ENCODE data around the gene NDUFV1.
"Not testable (repeated sequence)": the region's sequence is repeated elsewhere in the genome, so short reads cannot be mapped to it uniquely, and the experiment has no call there.

NDUFV1 gene

DNA sequence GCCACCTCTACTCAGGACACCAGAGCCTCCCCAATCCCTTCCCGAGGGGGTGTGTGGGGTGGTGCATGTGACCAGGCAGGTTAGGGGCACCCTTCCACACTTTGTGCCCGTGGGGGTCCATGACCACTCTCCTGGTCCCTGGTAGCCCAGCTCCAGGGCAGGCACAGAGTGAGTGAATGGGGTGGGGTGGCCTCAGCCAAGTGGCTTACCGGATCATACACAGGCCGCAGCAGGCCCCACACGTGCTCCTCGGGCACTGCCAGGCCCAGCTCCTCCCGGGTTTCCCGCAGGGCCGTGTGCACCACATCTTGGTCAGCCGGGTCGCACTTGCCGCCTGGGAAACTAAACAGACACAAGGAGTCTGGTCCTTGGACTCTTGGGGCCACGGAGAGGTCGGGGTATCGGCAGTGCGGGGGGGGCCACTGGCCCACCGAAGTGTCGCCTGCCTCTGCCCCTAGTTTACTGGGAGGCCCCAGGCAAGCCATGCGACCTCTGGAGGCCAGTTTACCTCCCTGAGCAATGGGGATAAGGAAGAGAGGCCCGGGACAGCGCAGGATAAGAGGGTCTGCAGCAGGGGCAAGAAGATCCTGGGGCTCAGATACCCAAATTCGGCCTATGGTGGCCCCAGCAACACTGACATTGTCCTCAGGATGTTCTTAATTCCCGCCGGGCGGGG, 22.1 kb downstream of the NDUFV1 start:
- no peak for DNase-seq

DNA sequence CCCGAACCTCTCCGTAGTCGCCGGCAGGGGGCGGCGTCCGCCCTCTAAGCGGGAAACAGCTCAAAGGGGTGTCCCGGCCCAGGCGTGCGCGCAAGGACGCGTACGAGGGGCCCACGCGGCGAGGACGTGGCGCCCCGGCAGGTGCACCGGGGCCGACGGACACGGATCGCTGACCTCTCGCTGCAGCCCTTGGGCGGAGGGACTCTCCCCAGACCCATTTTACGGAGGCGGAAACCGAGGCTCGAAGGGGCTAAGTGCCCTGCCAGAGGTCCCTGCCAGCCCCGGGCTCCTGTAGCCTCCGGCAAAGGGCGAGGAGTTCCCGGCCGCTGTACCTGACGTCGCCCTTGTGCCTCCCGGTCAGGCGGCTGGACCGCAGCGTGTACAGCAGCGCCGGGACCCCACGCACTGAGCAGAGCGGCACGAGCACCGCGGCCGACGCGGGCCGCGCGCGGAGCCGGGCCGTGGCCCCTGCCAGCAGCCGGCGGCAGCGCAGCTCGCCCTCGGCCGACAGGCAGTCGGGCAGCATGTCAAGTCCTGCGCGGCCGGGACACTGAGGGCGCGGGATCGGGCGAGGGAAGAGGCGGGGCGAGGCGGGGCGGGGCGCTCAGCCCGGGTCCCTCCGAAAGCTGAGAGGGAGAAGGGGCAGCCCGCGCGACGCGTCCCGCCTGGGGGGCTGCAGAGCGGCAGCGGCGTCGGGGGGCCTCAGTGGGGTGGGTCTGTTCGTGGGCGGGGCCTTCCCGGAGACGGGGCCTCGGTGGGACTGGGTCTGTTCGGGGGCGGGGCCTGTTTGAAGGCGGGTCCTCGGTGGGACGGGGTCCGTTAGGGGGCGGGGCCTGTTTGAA, 22.9 kb downstream of the NDUFV1 start, which contains the start of gene NUDT8:
Gene NUDT8, minus strand, starts transcription at position 552 of the 842 bp plus-strand sequence. Its CDS starts 26 bp downstream, at position 526.
- peak; percentile 92 for DNase-seq

DNA sequence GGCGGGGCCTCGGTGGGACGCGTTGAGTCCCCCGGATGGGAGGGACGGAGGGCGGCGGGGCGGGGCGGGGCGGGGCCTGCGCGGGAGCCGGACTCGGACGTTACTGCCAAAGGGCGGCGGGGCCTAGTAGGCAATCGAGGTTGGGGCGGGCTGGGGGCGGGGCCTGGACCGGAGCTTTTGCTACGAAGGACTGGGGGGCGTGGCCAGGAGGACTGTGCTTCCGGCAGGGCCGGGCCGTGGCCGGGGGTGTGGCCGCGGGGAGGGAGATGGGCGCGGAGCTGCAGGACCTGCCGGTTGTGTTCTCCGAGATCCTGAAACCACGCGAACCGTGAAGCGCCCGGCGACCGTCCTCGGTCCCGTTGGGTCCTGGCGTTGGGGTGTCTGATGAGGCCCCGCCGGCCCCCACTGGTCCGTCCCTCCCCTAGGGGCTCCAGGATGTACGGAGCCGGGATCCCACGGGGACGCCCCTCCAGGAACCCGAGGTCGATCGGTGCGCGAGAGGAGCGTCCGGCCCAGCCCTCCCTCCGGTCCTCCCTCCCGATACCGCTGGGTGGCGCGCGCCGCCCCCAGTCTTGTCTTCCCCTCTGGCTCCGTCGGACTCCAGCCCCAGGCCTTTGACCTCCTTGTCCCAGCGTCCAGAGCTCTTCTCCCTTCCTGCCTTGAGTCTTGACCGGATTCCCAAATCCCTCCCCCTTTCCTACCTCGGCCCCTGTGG, 23.6 kb downstream of the NDUFV1 start:
- DNase-seq, result peak; percentile 89

DNA sequence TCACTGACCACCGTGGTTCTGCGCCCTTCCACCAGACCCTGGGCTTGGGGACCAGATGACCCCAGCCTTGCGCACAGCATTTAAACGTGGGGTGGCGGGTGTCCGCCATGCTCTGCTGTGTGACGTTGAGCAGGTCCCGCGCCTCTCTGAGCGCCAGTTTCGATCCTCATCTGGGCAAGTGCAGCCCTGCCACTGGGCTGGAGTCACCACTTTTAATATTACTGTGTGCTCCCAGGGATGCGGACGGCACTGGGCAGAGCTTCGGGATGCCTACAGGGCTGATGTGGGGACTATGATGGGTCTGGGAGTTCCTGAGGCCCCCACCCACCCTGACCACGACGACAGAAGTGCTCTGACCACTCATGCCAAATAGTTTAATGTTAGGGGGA, 24.2 kb downstream of the NDUFV1 start:
- no peak for DNase-seq

DNA sequence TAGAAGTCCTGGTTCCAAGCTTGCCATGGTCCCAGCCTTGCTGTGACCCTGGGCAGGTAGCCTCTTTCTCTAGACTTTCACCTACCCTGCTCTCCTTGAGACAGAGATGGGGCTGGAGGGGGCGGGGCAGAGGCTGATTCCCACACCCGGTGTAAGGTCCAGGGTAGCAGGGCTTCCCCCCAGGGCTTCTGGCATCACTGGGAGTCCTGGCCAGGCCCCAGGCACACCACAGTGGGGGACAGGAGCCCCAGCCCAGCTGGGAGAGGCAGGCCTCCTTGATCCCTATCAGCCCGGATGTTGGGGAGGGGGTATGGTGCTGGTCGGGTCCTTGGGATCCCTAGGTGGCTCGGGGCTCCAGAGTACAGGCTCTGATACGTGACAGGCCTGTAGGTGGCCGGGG, 24.7 kb downstream of the NDUFV1 start:
- DNase-seq, result no peak

DNA sequence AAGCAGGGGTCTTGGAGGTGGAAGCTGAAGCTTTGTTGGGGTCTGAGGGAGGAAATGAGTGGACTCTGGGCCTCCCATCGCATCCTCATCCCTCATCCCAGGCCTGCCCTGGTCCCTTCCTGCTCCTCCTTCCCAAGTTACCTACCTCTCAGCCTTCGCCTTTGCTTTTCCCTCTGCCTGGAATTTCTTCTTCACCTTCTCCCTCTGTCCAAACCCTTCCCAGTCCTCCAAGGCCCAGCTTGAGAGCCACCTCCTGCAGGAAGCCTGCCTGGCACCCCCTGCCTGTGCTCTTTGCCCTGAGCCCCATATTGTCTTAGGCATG, 25.1 kb downstream of the NDUFV1 start:
- DNase-seq, result no peak

DNA sequence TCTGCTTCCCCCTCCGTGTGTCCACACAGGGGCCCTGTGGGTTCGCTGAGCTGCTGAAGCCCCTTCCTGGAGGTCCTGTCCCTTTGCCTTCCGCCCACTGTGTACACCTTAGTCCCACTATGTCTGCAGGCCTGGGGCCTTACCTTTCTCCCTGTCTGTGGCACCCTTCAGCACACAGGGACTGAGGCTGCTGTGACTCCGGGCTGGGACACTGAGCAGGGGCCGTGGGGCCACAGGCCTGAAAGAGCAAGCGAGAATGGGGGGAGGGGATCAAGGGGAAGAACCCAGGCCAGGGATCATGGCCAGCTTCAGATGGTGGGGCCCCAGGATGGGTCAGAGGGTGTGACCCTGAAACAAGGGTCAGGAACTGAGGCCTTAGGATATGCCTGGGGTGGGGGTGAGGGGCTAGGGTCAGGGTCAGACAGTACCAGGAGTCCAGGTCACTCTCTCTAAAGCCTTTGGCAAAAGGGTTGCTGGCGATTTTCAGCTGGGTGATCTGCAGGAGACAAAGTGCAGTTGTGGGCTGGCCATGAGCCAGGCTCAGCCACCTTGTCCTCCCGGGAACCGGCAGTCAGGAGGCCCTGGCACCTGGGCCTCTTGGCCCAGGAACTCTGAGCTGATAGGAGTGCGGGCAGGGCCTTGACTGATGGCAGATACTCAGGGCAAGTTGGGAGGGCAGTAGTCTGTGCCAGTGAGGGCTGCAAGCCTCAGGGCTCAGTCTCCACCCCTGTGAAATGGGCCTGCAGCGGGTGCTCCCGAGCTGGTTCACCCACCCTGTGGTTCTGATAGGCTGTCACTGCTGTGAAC, 25.6 kb downstream of the NDUFV1 start:
- no peak for DNase-seq

DNA sequence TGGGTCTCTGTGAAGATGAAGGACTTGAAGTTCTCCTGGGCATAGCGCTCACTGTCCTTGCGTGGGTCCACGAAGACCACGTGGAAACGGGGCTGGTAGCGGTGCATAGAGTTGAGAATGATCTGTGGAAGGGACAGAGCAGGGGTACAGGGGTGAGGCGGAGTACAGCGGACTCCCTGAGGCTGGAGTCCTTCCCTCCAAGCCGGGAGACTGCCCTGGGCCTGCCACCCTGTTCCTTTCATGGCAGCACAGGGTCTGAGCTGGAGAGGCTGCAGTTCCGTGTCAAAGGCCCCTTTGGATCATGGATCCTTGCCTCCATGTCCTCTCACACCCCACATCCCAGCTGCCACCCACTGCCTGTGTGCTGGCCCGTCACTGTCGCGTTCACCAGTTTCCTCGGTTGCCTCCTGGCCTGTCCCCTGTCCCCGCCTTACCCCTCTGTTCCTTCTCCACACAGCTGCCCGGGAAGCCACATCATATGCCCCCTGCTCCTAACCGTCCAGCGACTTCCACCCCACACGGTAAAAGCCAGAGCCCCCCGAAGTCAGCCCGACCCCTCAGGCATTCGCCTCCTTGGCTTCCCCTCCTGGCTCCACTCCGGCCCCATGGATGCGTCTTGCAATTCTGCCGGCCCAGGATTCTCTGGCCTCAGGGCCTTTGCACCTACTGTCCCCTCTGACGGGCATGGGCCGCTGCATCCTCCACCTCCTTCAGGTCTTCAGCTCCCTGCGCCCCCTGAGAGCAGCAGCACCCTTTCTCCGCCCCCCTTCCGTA, 26.4 kb downstream of the NDUFV1 start:
- DNase-seq, result no peak

DNA sequence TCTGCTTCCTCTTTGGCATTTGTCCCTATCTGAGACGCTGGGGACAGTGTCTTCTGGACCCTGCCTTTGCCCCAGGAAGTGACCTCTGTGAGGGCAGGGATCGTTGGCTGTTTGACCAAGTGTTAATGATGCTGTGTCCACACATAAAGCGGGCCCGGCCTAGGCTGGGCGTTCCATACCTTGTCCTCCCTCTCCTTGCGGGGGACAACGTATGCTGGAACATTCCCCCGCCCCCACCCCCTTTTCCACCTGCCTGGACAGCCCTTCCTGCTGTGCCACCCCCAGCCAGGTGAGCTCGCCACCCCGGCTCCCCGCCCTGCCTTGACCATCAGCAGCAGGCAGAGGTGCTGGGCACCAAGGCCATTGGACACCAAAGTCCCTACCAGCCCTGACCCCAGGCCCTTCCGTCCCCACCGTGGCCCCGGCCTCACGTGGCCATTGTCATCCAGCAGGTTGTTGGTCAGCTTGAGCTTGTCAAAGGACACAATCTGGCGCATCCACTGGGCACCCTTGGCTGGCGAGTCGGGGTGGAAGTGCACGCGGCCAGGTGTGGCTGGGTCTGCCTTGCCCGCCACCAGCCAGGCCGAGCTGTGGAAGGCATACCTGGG, 27.1 kb downstream of the NDUFV1 start:
- no peak for DNase-seq

DNA sequence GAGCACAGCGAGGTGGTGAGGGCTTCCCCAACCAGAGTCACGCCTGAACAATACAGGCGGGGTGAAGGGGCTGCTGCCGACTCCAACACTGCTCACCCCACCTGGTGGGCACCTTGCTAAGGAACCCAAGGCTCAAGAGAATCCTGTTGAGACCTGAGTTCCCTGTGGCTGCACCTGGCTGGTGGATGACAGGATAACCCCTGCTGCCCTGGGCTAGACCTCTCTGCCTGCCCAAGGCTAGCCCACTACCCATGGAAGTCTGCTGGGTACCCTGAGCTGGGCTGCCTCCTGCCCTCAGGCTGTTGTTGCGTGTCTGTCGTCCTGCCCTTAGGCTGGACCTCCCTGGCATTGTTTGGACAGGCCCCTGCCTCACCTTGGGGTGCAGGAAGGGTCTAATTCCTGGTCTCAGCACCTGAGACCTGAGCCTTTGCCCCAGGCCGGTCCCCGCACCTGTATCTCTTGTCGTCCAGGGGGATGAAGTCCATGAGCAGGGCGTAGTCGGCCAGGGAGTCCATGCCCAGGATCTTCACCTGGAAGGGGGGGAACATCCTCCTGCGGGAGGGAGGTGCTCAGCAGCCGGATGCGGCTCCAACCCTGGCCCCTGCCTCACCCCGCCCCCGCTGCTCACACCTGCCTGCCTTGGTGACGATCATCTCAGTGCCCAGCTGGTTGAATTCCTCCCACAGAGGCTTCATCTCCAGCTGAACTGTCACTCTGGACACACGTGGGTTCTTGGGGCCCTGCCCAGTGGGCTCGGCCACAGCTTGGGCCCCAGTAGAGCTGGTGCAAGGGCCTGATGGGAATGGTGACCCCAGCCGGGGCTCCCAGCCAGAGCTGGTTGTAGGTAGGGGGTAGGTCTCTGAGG, 27.9 kb downstream of the NDUFV1 start:
- no peak for DNase-seq

DNA sequence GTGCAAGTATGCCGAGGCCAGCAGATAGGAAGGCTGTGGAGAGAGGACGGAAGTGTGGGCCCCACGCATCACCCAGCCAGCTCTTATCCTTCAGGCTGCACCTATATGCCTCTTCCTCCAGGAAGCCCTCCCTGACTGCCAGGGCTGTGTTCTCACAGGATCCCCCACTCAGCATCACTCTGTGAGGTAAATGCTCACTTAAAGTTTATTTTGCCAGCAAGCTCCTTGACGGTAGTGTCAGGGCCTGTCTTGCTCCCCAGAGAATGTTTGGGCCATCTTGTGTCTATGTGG, 28.4 kb downstream of the NDUFV1 start:
- DNase-seq, result no peak

DNA sequence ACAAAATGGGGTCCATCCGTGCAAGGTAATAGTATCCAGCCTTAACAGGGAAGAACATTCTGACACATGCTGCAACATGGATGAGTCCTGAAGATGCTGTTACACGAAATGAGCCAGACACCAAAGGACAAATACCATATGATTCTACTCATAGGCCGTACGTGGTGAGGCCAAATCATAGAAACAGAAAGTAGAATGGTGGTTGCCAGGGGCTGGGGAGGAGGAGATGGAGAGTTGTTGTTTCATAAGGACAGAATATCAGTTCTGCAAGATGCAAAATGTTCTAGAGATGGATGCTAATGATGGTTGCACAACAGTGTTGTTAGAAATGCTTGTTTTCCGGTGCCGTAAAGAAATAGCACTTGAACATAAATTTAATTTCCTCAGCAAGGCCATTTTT, 30.2 kb downstream of the NDUFV1 start:
- DNase-seq, result no peak

DNA sequence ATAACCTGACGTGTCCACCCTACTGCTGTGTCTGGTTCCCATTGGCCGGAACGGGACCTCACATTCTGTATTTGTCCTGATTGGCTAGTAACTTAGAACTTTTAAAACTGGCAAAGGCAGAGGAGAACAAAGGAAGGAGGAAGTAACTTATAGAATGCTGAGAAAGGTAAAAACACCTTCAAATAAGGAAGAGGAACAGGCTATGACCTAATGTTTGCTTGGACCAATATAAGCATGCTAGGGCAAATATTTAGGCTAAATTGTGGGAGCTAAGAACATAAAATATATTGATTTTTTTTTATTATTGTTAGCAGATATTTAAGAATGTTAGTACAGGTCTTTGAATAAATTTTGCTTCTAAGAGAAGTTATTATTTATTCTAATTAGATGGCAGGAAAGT, 30.7 kb downstream of the NDUFV1 start:
- not testable (repeated sequence) for DNase-seq

DNA sequence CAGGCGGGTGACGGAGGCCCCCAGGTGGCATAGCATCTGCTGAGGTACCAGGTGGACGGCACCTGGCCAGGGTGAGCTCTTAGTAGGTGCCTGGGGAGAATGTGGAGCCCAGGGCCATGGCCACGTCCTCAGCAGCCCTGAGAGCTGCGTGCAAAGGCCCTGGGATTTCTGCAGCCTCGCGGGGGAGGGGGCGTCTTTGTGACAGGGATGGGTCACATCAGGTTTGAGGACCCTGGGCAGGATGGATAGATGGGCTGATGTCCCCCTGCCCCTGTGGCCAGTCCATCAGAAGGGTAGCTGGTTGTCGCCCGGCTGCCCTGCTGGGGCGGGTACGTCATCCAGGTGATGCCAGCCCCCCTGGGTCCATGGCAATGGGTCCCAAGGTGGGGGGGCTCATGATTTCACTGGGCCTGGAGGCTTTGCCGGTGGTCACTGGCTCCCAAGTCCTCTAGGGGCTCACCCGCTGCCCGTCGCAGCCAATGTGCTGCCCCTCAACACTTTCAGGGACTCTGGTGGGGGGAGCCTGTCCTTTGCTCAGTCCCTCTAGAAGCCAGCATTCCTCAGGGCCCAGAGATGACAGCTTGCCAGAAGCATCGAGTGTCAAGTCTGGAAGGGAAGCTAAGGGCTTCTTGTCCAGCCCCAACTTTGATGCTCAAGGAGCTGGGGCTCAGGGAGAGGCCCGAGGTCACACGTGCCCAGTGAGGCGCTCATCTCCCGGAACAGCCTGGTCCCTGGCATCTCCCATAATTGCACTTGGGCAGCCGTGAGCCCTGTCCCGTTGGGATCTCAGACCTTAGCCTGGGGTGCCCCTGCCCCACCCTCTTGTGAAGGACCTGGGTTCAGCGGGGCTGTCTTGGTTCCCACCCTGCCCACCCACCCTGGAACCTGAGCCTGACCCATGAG, 32.0 kb downstream of the NDUFV1 start:
- no peak for DNase-seq

DNA sequence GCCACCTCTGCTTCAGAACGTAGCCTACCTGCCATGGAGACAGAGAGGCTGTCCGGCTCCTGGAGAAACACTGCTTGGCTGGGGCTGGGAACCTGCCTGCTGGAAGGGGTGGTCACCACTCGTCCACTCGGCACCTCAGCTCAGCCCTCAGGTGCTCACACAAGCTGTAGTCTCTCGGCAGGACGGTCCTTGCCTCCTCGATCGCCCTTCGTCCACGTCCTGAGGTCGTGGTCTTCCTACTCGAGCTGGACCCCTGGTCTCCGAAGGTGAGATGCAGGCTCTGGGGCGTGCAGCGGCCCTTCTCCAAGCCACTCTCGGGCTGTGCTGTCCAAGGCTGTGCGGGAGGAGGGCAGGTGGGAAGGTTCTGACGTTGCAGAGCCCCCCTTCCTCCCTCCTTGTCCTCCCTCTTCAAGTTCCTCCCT, 32.7 kb downstream of the NDUFV1 start, which contains the start of gene TBX10:
Gene TBX10, minus strand, starts transcription at position 326 of the 422 bp plus-strand sequence. Its CDS starts 291 bp downstream, at position 35.
- DNase-seq, result no peak

DNA sequence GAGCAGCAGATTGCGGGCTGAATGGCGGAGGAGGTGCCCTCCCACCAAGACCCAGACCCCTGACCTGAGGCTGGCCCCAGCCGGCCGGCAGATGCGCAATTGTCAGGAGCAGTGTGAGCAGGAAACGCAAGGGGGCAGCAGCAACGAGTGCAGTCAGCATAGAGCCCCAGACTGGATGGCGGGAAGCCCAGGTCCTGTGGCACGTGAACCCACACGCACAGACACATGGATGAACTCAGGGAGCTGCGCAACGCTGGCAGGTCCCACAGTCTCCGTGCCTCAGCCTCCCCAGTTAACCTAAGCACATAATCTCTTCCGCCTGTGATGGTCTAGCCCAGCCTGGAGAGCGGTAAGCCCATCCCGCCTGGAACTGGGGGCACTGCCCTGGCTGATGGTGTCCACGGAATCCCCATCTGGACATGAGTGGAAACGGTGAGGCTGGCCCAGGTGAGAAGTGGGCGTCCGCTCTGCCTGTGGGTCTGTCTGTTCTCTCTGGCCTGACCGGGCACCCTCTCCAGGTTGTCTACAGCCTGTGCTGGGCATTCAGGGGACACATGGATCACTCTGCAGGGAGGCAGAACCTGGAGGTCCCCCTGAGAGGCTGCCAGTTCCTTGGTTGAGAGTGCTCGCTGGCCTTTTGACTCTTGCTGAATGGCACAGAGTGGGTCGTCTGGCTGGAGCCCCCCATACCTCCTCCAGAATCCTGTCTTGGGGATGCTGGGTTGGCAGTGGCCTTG, 33.5 kb downstream of the NDUFV1 start:
- DNase-seq, result peak; percentile 38

DNA sequence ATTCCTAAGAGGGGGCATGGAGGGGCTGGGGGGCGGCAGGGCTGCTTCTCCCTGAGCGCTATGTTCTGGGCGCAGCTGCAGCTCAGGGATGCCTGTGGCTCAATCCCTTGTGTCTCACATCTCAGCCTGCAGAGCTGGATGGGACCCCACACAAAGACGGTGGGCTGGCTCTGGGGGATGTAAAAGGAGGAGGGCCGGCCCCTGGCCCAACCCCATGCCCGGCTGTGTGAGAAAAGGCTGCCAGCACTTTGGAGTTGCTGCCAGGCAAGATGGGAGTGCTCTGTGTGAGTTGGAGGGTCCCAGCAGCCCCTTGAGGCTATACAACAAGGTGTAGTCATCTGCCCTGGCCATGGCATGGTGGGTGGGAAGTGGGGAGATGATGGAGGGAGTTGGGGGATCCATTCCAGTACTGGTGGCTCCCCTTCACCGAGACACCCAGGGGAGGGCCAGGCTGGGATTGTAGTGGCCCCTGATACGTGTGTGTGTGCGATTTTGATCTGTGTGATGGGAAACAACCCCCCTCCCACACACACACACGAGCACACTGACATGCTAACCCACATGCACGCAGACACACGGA, 34.1 kb downstream of the NDUFV1 start:
- DNase-seq, result no peak
